ENCODE measurements around the gene TUBGCP6. TPM values are rescaled to one million over a fixed set of nuclear protein-coding genes. Genes with fewer than 3 reads are reported as not detected.
"Not testable (repeated sequence)": the region's sequence is repeated elsewhere in the genome, so short reads cannot be mapped to it uniquely, and the experiment has no call there.

The TUBGCP6 gene
- total and polyA plus RNA-seq, 8 donors, result 37.8 to 112 (median 50.2) TPM

- 71 to 77% (median 76%) methylated on average over 26 to 43 of the region's 43 CpGs for WGBS, 5 donors
- H3K9me3 ChIP-seq, result no peaks in the 10 kb centered on the region
- no peak overlapping the region for H3K4me3 ChIP-seq
- peaks cover 55 to 63% (median 56%) of the 10 kb centered on the region in 4 donors for H3K36me3 ChIP-seq
- peaks cover 28 to 75% (median 51%) of the 10 kb centered on the region in 4 donors for H3K4me1 ChIP-seq
- peak overlapping the region; percentile 32 to 71 (median 49) for H3K27ac ChIP-seq
- no peak for TF ChIP-seq POLR2AphosphoS5 (IDR thresholded peaks at IDR 0.05)
- no peak for TF ChIP-seq CTCF (IDR thresholded peaks at IDR 0.05)
- no peak for TF ChIP-seq EP300 (IDR thresholded peaks at IDR 0.05)
- TF ChIP-seq POLR2A (IDR thresholded peaks at IDR 0.05), result no peak
- DNase-seq, result no peak
- H3K27me3 ChIP-seq, result peaks cover 0 to 25% (median 3%) of the 10 kb centered on the region in 3 donors
- intact Hi-C loops (cut with DNase I; ENCODE audit: low total_unique reads), result loop anchor here (5.0 kb wide), 1 partner anchor 62 kb away; no protein-coding TSS in a partner anchor
Observed at GRCh38 chr22:50275181-50276055, 30.6 kb upstream of the TUBGCP6 start.

GRCh38 chr22:50274771-50275170 is 29.9 kb upstream of the TUBGCP6 start:
- DNase-seq, result no peak
- H3K27ac ChIP-seq, result peak overlapping the region; percentile 22 to 71 (median 37)
- H3K27me3 ChIP-seq, result peaks cover 0 to 29% (median 3%) of the 10 kb centered on the region in 3 donors
- intact Hi-C loops (cut with DNase I; ENCODE audit: low total_unique reads), result loop anchor here (5.0 kb wide), 1 partner anchor 63 kb away; no protein-coding TSS in a partner anchor
- no peaks in the 10 kb centered on the region for H3K9me3 ChIP-seq
- H3K4me3 ChIP-seq, result no peak overlapping the region
- TF ChIP-seq CTCF (IDR thresholded peaks at IDR 0.05) (no peak), POLR2AphosphoS5 (IDR thresholded peaks at IDR 0.05) (no peak), POLR2A (IDR thresholded peaks at IDR 0.05) (no peak), EP300 (IDR thresholded peaks at IDR 0.05) (no peak)
- peaks cover 48 to 56% (median 50%) of the 10 kb centered on the region in 4 donors for H3K36me3 ChIP-seq
- H3K4me1 ChIP-seq, result peaks cover 31 to 73% (median 50%) of the 10 kb centered on the region in 4 donors
- 23 to 49% (median 41%) methylated on average over 7 of the region's 7 CpGs for WGBS, 5 donors

- Histone ChIP-seq H3K27ac (peak overlapping the region in 2 of 5 donors; percentile 2 to 16), H3K4me1 (peaks cover 36 to 73% (median 52%) of the 10 kb centered on the region in 4 donors), H3K4me3 (no peak overlapping the region), H3K36me3 (peaks cover 44 to 52% (median 45%) of the 10 kb centered on the region in 4 donors), H3K9me3 (no peaks in the 10 kb centered on the region), H3K27me3 (peaks cover 0 to 34% (median 3%) of the 10 kb centered on the region in 3 donors)
- TF ChIP-seq POLR2A (IDR thresholded peaks at IDR 0.05), result no peak
- peak in 3 of 7 experiments; percentile 16 to 41 (median 19) for TF ChIP-seq CTCF (IDR thresholded peaks at IDR 0.05)
- peak; percentile 66 to 84 for DNase-seq
- WGBS, 5 donors, result 18 to 24% (median 23%) methylated on average over 6 to 7 of the region's 7 CpGs; no CpG with 5 or more reads in 1 of the 5 donors
- intact Hi-C loops (cut with DNase I; ENCODE audit: low total_unique reads), result no loop called here
Observed at GRCh38 chr22:50274311-50274710, 29.5 kb upstream of the TUBGCP6 start.

GRCh38 chr22:50273781-50274180 is 29.0 kb upstream of the TUBGCP6 start:
- intact Hi-C loops (cut with DNase I; ENCODE audit: low total_unique reads); H3K4me3 ChIP-seq; H3K9me3 ChIP-seq; DNase-seq: not testable (repeated sequence)
- H3K4me1 ChIP-seq, result peaks cover 41 to 78% (median 57%) of the 10 kb centered on the region in 4 donors
- peak overlapping the region in 1 of 5 donors; percentile 16 for H3K27ac ChIP-seq
- 66 to 84% (median 79%) methylated on average over 10 of the region's 10 CpGs for WGBS, 5 donors
- H3K27me3 ChIP-seq, result peaks cover 0 to 36% (median 3%) of the 10 kb centered on the region in 3 donors
- peaks cover 38 to 46% (median 40%) of the 10 kb centered on the region in 4 donors for H3K36me3 ChIP-seq

GRCh38 chr22:50273352-50273751 is 28.5 kb upstream of the TUBGCP6 start:
- intact Hi-C loops (cut with DNase I; ENCODE audit: low total_unique reads); H3K27ac ChIP-seq; DNase-seq; H3K4me3 ChIP-seq; H3K9me3 ChIP-seq: not testable (repeated sequence)
- Histone ChIP-seq H3K27me3 (peaks cover 0 to 36% (median 3%) of the 10 kb centered on the region in 3 donors), H3K4me1 (peaks cover 45 to 83% (median 61%) of the 10 kb centered on the region in 4 donors), H3K36me3 (peaks cover 34 to 42% (median 36%) of the 10 kb centered on the region in 4 donors)
- WGBS, 5 donors, result 17 to 100% (median 36%) methylated on average over 1 to 11 of the region's 11 CpGs

All from stomach (tissue), 9 donors.